Testis (tissue), 3 donors: ENCODE results near the gene LIN7A. TPM values are rescaled to one million over a fixed set of nuclear protein-coding genes. Genes with fewer than 3 reads are reported as not detected.

Experiments used
- DNase-seq: peaks from one replicate; pipeline ENCODE4 v3.0.0-alpha.2; 2019
- H3K27ac ChIP-seq, 2 donors: fragments of 200-600 bp; sonication (generic); one replicate each; pipeline ENCODE4 v1.5.1; 2019
- H3K27me3 ChIP-seq: fragments of 200-600 bp; sonication (generic); one replicate; pipeline ENCODE4 v1.5.1; 2019
- H3K36me3 ChIP-seq: fragments of 200-600 bp; sonication (generic); one replicate; pipeline ENCODE4 v1.5.1; 2017; ENCODE audit warnings: low read depth; ENCODE audit errors: missing control alignments
- H3K4me1 ChIP-seq: fragments of 200-600 bp; sonication (generic); one replicate; pipeline ENCODE4 v1.5.1; 2019
- H3K4me3 ChIP-seq, 2 donors: fragments of 200-600 bp; sonication (generic); one replicate each; pipeline ENCODE4 v1.5.1; 2017 to 2019
- H3K9me3 ChIP-seq: fragments of 200-600 bp; sonication (generic); one replicate; pipeline ENCODE4 v1.5.1; 2017
- POLR2A ChIP-seq: fragments of 450-650 bp; IDR thresholded peaks from one replicate; pipeline ENCODE4 v1.6.1; 2017; ENCODE audit warnings: antibody characterized with exemption, mild to moderate bottlenecking, moderate library complexity
- WGBS, 2 donors: methylation state at CpG; one replicate each; pipeline ENCODE4 v1.1.5; 2018; 5-methylcytosine and 5-hydroxymethylcytosine counted together
- intact Hi-C: fragments of 100-400 bp; cut with DNase I; formaldehyde crosslinking; loops from one replicate; pipeline ENCODE4 v1.15.1; 2023; ENCODE audit warnings: low total_unique reads
- polyA plus RNA-seq: library from polyadenylated mRNA; stranded (reverse); fragments of 350-450 nt; fragmentation: Illumina TruSeq; extraction: RNeasy Lipid Tissue Mini Kit (QIAGEN cat#74804); gene quantifications from one replicate; pipeline ENCODE4 v1.2.3, GENCODE V29; 2014; ENCODE audit warnings: low read depth, low replicate concordance; ENCODE audit not compliant: insufficient read depth
- total RNA-seq, 2 donors: library from RNA; depleted of rRNA; stranded (reverse); fragments of >200 nt; gene quantifications; one replicate each; pipeline ENCODE4 v1.2.3, GENCODE V29; 2016
- TF ChIP-seq, protein P1 (sequence below), 3 experiments: fragments of 450-650 bp in 2 of 3; fragments of 200-600 bp in 1 of 3; sonication (generic) in 1 of 3; IDR thresholded peaks; one replicate each; pipeline ENCODE4 v1.5.1; 2016 to 2019; ENCODE audit warnings: antibody characterized with exemption in 3 of 3, mild to moderate bottlenecking in 2 of 3, moderate library complexity in 1 of 3

Gene LIN7A
- total and polyA plus RNA-seq, 3 donors from 2014 or later: 5.8 to 48.6 (median 12.0) TPM

DNA sequence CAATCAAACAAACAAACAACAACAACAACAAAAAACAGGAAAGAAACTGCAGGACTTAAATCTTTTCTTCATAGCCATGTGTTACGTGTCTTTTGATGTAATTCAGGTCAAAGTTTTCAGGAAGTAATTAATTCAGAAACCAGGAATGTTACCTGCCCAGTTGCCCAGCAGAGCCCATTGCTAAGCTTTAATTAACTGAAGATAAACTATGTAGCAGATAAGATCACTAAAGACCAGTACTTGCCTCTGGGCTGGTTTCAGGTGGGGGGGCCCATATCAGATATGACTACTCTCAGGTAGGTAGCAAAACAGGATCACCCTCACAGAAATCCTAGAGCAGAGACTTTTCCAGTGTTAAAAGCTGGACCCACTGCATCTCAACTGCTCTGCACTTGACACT is 69.2 kb downstream of the LIN7A start:
- Histone ChIP-seq H3K4me3 (no peak overlapping the region), H3K27me3 (no peaks in the 10 kb centered on the region), H3K9me3 (no peaks in the 10 kb centered on the region), H3K4me1 (no peaks in the 10 kb centered on the region), H3K36me3 (no peaks in the 10 kb centered on the region), H3K27ac (no peak overlapping the region)
- no peak for DNase-seq
- TF ChIP-seq, protein P1, sequence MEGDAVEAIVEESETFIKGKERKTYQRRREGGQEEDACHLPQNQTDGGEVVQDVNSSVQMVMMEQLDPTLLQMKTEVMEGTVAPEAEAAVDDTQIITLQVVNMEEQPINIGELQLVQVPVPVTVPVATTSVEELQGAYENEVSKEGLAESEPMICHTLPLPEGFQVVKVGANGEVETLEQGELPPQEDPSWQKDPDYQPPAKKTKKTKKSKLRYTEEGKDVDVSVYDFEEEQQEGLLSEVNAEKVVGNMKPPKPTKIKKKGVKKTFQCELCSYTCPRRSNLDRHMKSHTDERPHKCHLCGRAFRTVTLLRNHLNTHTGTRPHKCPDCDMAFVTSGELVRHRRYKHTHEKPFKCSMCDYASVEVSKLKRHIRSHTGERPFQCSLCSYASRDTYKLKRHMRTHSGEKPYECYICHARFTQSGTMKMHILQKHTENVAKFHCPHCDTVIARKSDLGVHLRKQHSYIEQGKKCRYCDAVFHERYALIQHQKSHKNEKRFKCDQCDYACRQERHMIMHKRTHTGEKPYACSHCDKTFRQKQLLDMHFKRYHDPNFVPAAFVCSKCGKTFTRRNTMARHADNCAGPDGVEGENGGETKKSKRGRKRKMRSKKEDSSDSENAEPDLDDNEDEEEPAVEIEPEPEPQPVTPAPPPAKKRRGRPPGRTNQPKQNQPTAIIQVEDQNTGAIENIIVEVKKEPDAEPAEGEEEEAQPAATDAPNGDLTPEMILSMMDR (IDR thresholded peaks at IDR 0.05): no peak
- TF ChIP-seq POLR2A: no peak
- intact Hi-C loops: no loop called here
- WGBS, 2 donors: 96 to 100% methylated on average over 1 of the region's 1 CpG

DNA sequence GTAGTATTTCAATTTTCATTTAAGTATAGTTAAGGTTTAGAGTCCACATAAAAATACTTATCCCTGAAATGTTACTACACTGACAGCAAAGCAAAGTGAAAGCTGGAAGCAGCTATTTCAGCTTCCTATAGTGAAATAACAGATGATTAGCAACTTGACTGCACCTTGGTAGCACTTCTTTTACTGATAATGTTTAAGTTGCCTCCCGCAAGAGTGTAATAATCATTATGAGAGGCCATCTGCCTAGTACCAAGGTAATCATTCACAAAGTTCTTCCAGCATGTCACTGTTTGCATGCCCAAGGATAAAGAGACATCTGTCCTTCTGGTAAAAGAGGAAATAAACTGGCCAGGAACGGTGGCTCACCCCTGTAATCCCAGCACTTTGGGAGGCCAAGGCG is 69.8 kb downstream of the LIN7A start:
- Histone ChIP-seq H3K36me3 (no peaks in the 10 kb centered on the region), H3K27ac (no peak overlapping the region), H3K27me3 (no peaks in the 10 kb centered on the region), H3K4me3 (no peak overlapping the region), H3K9me3 (no peaks in the 10 kb centered on the region), H3K4me1 (no peaks in the 10 kb centered on the region)
- WGBS, 2 donors: 61 to 77% methylated on average over 3 of the region's 3 CpGs
- intact Hi-C loops: no loop called here
- DNase-seq: no peak
- TF ChIP-seq POLR2A: no peak
- TF ChIP-seq, protein P1 (IDR thresholded peaks at IDR 0.05): no peak

DNA sequence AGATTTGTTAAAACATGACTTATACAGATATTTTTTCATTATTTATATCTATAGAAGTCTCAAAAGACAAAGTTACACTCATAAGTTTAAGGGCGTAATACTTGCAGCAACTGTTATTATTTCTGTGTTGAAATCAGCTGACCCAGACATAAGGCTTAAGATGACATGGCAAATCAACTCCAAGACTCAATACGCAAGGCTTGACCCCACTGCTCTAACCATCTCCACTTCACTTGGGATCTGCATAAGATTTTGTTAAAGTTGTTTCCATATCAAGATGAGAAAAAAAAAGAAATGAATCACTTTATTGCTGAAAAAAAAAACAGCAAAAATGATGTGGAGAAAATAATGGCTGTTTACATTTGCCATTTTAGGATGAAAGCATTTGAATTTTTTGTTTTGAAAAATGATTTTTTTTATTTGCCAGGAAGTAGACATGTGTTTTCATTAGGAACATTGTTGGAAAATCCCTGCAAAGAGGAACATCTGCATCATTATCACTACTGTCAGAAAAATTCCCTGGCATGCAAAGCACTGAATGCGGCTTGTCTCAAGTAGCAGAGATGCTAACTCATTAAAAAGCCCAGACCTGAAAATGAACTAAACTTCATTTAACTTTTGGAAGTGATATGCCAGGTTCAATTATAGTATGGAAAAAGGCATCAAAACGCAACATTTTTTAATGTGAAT is 73.5 kb downstream of the LIN7A start:
- intact Hi-C loops: no loop called here
- TF ChIP-seq, protein P1 (IDR thresholded peaks at IDR 0.05): no peak
- TF ChIP-seq POLR2A: no peak

GRCh38 chr12:80862531-80862930 is 75.2 kb downstream of the LIN7A start:
- H3K9me3 ChIP-seq: no peaks in the 10 kb centered on the region
- H3K36me3 ChIP-seq: no peaks in the 10 kb centered on the region
- no peak overlapping the region for H3K27ac ChIP-seq
- TF ChIP-seq, protein P1 (IDR thresholded peaks at IDR 0.05): no peak
- no peak for TF ChIP-seq POLR2A
- no peaks in the 10 kb centered on the region for H3K27me3 ChIP-seq
- no peak overlapping the region for H3K4me3 ChIP-seq
- H3K4me1 ChIP-seq: no peaks in the 10 kb centered on the region
- no peak for DNase-seq
- intact Hi-C loops: no loop called here
- WGBS, 2 donors: 69 to 74% methylated on average over 4 of the region's 4 CpGs

More for the DNA sequence above, 73.5 kb downstream of the LIN7A start:
- Histone ChIP-seq H3K27me3 (no peaks in the 10 kb centered on the region), H3K9me3 (no peaks in the 10 kb centered on the region), H3K36me3 (no peaks in the 10 kb centered on the region), H3K27ac (no peak overlapping the region), H3K4me3 (no peak overlapping the region), H3K4me1 (no peaks in the 10 kb centered on the region)
- no peak for DNase-seq
- 48 to 63% methylated on average over 4 of the region's 4 CpGs for WGBS, 2 donors
